Testis (tissue), 2 donors: ENCODE measurements around the gene KCNA1.

Source experiments
- POLR2A ChIP-seq: fragments of 450-650 bp; IDR thresholded peaks from one replicate; pipeline ENCODE4 v1.6.1; 2017; ENCODE audit warnings: antibody characterized with exemption, mild to moderate bottlenecking, moderate library complexity
- TF ChIP-seq, protein P1 (sequence below), 3 experiments: fragments of 450-650 bp in 2 of 3; fragments of 200-600 bp in 1 of 3; sonication (generic) in 1 of 3; IDR thresholded peaks; one replicate each; pipeline ENCODE4 v1.5.1; 2016 to 2019; ENCODE audit warnings: antibody characterized with exemption in 3 of 3, mild to moderate bottlenecking in 2 of 3, moderate library complexity in 1 of 3

DNA sequence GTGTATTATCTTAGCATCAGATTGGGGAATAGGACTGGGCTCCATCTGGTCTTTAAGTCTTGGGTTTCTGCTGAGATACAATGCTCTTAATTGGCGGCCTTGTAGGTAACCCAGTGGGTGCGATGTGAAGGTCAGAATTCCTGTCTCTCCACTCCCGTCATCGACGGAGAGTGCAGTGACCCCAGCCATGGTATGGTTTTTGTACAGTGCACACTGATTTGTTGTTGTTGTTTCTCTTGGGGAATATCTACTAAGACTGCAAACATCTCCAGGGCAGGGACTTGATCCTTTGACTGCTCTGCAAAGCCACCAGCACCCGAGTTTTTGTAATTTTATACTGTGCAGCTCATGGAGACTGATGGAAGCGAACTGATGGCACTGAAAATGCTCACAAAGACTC, 41.4 kb downstream of the KCNA1 start:
- TF ChIP-seq, protein P1, sequence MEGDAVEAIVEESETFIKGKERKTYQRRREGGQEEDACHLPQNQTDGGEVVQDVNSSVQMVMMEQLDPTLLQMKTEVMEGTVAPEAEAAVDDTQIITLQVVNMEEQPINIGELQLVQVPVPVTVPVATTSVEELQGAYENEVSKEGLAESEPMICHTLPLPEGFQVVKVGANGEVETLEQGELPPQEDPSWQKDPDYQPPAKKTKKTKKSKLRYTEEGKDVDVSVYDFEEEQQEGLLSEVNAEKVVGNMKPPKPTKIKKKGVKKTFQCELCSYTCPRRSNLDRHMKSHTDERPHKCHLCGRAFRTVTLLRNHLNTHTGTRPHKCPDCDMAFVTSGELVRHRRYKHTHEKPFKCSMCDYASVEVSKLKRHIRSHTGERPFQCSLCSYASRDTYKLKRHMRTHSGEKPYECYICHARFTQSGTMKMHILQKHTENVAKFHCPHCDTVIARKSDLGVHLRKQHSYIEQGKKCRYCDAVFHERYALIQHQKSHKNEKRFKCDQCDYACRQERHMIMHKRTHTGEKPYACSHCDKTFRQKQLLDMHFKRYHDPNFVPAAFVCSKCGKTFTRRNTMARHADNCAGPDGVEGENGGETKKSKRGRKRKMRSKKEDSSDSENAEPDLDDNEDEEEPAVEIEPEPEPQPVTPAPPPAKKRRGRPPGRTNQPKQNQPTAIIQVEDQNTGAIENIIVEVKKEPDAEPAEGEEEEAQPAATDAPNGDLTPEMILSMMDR (IDR thresholded peaks at IDR 0.05) = no peak
- no peak for TF ChIP-seq POLR2A
